Natural killer cell treated with Interleukin-12 subunit alpha and Interleukin-12 subunit beta and Interleukin-15 and Interleukin-18, amount 100 ng/mL, for 72 hours (primary cell): ENCODE data around the gene NBAS. TPM values are rescaled to one million over a fixed set of nuclear protein-coding genes. Genes with fewer than 3 reads are reported as not detected.
"Not testable (repeated sequence)": the region's sequence is repeated elsewhere in the genome, so short reads cannot be mapped to it uniquely, and the experiment has no call there.

Source experiments
- ATAC-seq, 2 donors: fragments of 150-1000 bp; cut with Tn5 transposase in 1 of 2; sonication (Bioruptor Pico), chemical (Tn5 transposase) in 1 of 2; 2 replicates each; pipeline ENCODE4 v1.10.0; 2021
- DNase-seq: peaks from one replicate; pipeline ENCODE4 v3.0.0; 2022; ENCODE audit warnings: low spot score
- H3K27ac Mint-ChIP-seq, 2 donors: 1 replicate in 1 of 2; 2 replicates in 1 of 2; pipeline ENCODE4 v1.8.0; 2022; ENCODE audit warnings: mixed read lengths in 2 of 2, mild to moderate bottlenecking in 1 of 2, moderate library complexity in 1 of 2
- H3K27me3 Mint-ChIP-seq, 2 donors: 1 replicate in 1 of 2; 2 replicates in 1 of 2; pipeline ENCODE4 v1.8.0; 2022; ENCODE audit warnings: mixed read lengths in 2 of 2
- H3K36me3 Mint-ChIP-seq: one replicate; pipeline ENCODE4 v1.8.0; 2022; ENCODE audit warnings: mixed read lengths
- H3K4me1 Mint-ChIP-seq, 2 donors: 1 replicate in 1 of 2; 2 replicates in 1 of 2; pipeline ENCODE4 v1.8.0; 2022; ENCODE audit warnings: low read depth in 2 of 2, mixed read lengths in 2 of 2, mild to moderate bottlenecking in 1 of 2
- H3K4me3 Mint-ChIP-seq: one replicate; pipeline ENCODE4 v1.8.0; 2022; ENCODE audit warnings: mixed read lengths
- H3K9me3 Mint-ChIP-seq: 2 replicates; pipeline ENCODE4 v1.8.0; 2022; ENCODE audit warnings: mixed read lengths
- total RNA-seq, 2 donors: library from RNA; stranded (reverse); gene quantifications; one replicate each; pipeline ENCODE4 v1.2.3, GENCODE V29; 2022

The NBAS gene
- total RNA-seq, 2 donors from 2014 or later: 39.0 to 49.5 TPM

DNA sequence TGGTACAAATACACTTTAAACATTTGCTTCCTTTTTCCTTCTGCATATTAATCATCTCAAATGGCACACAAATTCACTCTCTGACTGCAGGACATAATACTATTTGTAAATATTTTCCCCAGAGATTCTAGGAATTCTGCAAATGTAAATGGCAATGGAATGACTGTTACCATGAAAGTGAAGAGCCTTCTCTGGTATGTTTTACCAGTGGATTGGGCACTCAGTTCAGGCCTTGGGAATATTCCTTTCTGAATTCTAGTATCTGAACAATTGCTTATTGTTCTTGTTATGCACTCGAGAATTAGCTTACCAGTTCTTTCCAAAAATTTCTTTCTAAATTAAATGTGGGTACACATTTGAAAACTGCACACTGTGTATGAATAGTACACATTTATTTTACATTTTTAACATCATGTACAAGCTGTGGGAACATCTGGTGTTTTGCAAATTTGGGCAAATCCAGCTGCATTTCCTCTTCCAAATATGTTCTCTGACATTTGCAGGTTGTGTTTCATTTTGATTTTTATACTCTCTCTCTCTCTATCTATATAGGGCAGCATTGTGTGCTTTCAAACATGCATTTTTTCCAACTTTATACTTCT lies 289.1 kb downstream of the NBAS start:
- no peak for DNase-seq
- peaks cover 17% of the 10 kb centered on the region for H3K36me3 Mint-ChIP-seq
- no peak overlapping the region for H3K27ac Mint-ChIP-seq
- no peak overlapping the region for H3K4me3 Mint-ChIP-seq
- no peak for ATAC-seq
- no peaks in the 10 kb centered on the region for H3K9me3 Mint-ChIP-seq
- H3K27me3 Mint-ChIP-seq: no peaks in the 10 kb centered on the region
- peaks cover 0 to 5% of the 10 kb centered on the region in 2 donors for H3K4me1 Mint-ChIP-seq

DNA sequence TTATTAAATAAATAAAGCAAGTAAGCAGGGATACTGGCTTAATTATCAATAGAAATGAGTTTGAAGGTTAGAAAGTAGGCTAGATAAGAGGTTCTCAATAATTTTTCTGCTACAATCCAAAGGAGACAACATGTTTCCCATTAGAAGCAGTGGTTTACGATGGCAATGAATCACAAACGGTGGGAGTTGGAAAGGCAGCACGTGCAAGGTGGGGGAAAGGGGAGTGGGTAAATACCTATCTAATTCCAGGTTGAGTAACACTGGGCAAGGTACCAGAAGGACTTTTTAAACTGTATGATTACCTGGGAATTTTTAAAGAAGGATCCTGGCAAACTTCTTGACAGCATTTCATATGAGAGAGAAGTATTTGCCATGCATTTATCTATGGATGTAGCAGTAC lies 289.9 kb downstream of the NBAS start:
- H3K36me3 Mint-ChIP-seq: peaks cover 17% of the 10 kb centered on the region

DNA sequence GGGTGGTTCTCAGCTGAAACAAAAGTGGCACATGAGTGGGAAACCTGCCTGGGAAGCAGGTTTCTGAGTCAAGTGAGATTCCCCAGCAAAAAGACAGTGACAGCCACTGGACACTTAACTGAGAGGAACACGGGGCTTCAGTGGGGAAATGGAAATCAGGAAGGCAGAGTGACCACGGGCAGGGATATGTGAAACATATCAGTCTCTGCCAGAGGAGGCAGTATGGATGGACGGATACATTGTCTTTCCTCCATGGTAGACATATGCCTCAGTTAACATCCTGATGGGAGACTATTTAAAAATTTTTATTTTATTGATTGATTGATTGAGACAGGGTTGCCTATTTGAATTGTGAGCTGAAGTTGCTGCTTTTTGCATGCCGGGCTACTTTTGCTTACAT lies 292.1 kb downstream of the NBAS start:
- Mint-ChIP-seq H3K4me1 (peaks cover 7 to 8% of the 10 kb centered on the region in 2 donors), H3K27ac (no peak overlapping the region), H3K27me3 (no peaks in the 10 kb centered on the region), H3K9me3 (no peaks in the 10 kb centered on the region), H3K36me3 (peaks cover 14% of the 10 kb centered on the region), H3K4me3 (no peak overlapping the region)
- DNase-seq: no peak
- no peak for ATAC-seq

More for the DNA sequence above, 289.9 kb downstream of the NBAS start:
- Mint-ChIP-seq H3K27me3 (no peaks in the 10 kb centered on the region), H3K4me3 (no peak overlapping the region), H3K9me3 (no peaks in the 10 kb centered on the region), H3K4me1 (peaks cover under 1 to 5% of the 10 kb centered on the region in 2 donors), H3K27ac (no peak overlapping the region)
- ATAC-seq (no peak), DNase-seq (no peak)

DNA sequence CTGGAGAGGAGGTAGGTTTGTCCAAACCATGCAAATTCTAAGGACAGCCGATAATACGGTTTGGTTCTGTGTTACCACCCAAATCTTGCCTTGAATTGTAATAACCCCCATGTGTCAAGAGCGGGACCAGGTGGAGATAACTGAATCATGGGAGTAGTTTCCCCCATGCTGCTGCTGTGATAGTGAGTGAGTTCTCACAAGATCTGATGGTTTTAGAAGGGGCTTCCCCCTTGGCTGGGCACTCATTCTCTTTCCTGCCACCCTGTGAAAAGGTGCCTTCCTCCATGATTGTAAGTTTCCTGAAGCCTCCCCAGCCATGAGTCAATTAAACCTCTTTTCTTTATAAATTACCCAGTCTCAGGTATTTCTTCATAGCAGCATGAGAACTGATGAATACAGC lies 295.2 kb downstream of the NBAS start:
- no peak for DNase-seq
- Mint-ChIP-seq H3K27me3 (no peaks in the 10 kb centered on the region), H3K36me3 (peaks cover 6% of the 10 kb centered on the region), H3K9me3 (no peaks in the 10 kb centered on the region), H3K4me1 (peaks cover 7 to 8% of the 10 kb centered on the region in 2 donors), H3K27ac (no peak overlapping the region), H3K4me3 (no peak overlapping the region)
- no peak for ATAC-seq

DNA sequence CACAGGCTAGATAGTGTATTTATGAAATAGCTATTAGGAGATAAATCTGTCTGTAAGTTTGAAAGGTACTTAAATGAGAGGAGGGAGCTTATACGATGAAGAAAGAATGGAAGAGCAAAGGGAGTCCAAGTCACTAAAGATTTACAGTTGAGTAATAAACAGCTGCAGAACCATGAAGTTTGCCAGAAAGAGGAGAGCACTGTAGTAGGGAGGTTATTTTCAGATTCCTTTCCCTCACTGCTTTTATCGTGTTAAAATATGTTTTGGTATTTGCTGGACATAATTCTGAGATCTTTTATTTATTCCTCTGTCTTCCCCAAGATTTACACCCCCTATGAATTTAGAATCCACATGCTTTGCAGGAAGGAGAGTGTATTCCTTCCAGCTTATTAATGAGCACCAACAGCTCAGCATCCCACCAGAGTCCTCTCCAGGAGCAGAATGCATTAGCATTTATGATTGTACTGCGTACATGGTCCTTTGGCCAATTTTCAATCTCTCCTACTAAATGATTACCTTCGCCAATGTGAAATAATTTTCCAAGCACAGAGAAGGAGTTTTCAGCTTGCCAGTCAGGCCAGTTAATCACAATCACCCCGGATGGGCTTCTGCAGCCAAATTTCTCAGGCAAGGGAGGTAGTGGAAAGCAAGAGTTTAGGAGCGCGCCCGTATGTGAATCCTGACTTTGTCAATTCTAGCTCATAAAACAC lies 297.0 kb downstream of the NBAS start:
- Mint-ChIP-seq H3K27me3 (no peaks in the 10 kb centered on the region), H3K4me1 (peaks cover 7 to 8% of the 10 kb centered on the region in 2 donors), H3K9me3 (peaks cover 4% of the 10 kb centered on the region), H3K27ac (no peak overlapping the region), H3K4me3 (no peak overlapping the region), H3K36me3 (peaks cover 13% of the 10 kb centered on the region)
- DNase-seq (no peak), ATAC-seq (no peak)

DNA sequence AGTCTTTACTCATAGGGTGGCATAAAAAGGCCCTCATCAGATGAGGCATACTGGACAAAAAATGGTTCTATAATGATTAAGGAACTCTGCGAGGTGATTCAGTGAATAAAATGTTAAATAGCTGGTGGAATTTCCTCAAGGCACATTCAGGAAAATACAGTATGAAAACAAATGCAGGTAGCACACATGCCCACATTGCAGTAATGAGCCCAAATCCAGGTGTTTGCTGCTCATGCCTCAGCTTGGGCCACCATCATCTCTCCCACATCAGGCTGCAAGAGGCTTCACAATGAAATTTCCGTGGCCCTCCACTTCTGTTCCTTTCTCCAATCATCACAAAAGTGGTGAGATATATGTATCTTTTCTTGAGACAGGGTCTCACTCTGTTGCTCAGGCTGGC lies 298.3 kb downstream of the NBAS start:
- Mint-ChIP-seq H3K4me1 (peaks cover 7 to 8% of the 10 kb centered on the region in 2 donors), H3K9me3 (peaks cover 5% of the 10 kb centered on the region), H3K27me3 (no peaks in the 10 kb centered on the region), H3K36me3 (peaks cover 20% of the 10 kb centered on the region), H3K27ac (no peak overlapping the region), H3K4me3 (no peak overlapping the region)
- ATAC-seq (no peak), DNase-seq (no peak)

DNA sequence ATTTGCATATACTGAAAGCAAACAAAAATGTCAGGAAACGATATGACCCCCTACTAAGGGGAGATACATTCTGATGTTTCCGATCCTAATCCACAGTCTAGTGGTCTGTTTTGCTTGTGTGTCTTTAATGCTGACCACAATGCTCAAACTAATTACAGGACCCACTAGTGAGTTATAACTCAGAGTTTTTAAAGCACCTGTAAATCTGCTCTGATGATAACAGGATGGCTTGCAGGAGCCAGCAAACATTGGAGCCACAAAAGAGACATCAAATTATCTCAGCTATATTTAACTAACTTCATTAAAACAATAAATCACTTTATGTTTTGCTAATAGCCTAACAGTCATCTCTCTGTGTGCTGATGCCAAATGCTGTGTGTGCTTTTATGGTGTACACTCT lies 300.3 kb downstream of the NBAS start:
- peaks cover 5% of the 10 kb centered on the region for H3K9me3 Mint-ChIP-seq
- peaks cover 24% of the 10 kb centered on the region for H3K36me3 Mint-ChIP-seq
- H3K4me3 Mint-ChIP-seq: no peak overlapping the region
- ATAC-seq: no peak
- H3K27ac Mint-ChIP-seq: no peak overlapping the region
- peaks cover 3 to 6% of the 10 kb centered on the region in 2 donors for H3K4me1 Mint-ChIP-seq
- no peak for DNase-seq
- no peaks in the 10 kb centered on the region for H3K27me3 Mint-ChIP-seq

DNA sequence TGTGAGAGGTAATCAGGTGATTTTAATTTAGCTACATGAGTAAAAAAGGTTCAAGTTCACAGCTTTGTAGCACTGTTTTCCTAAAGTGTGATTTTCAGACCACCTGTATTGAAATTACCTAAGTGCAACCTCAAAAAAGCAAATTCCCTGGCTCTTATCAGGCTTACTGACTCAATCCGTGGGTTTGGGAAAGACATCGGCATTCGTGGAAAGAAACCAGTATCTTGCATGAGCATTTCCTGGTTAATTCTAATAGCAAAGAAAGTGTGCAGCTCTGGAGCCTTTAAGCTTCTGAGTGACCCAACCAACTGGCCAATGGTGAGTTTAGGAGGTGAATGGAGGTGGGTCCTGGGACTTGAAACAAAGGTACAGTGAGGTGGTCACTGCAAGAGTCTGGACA lies 300.9 kb downstream of the NBAS start:
- DNase-seq: no peak
- Mint-ChIP-seq H3K9me3 (peaks cover 5% of the 10 kb centered on the region), H3K4me3 (no peak overlapping the region), H3K4me1 (peaks cover 0 to 3% of the 10 kb centered on the region in 2 donors), H3K27ac (no peak overlapping the region), H3K27me3 (no peaks in the 10 kb centered on the region), H3K36me3 (peaks cover 24% of the 10 kb centered on the region)
- ATAC-seq: no peak

DNA sequence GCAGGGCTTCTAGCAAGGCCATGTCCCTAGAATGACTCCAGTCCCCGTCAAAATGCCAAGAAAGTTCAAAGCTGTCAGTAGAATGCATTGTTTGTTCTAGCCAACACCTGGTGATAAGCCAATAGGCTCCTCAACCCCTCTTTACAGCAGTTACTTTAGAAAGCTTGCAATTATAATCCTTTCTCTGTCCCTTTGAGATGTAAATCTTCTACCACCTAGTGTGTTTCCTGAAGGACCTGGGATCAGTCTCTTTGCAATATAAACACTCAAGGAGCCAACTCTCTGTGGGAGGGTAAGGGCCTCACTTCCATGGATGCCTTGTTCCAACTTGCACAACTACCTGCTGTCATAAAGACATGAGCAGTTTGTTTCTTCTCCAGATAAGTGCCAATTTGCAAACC lies 301.8 kb downstream of the NBAS start:
- peaks cover 5% of the 10 kb centered on the region for H3K9me3 Mint-ChIP-seq
- no peak overlapping the region for H3K27ac Mint-ChIP-seq
- peaks cover 24% of the 10 kb centered on the region for H3K36me3 Mint-ChIP-seq
- H3K4me3 Mint-ChIP-seq: no peak overlapping the region
- H3K27me3 Mint-ChIP-seq: no peaks in the 10 kb centered on the region
- DNase-seq (no peak), ATAC-seq (no peak)
- peaks cover 0 to 3% of the 10 kb centered on the region in 2 donors for H3K4me1 Mint-ChIP-seq

DNA sequence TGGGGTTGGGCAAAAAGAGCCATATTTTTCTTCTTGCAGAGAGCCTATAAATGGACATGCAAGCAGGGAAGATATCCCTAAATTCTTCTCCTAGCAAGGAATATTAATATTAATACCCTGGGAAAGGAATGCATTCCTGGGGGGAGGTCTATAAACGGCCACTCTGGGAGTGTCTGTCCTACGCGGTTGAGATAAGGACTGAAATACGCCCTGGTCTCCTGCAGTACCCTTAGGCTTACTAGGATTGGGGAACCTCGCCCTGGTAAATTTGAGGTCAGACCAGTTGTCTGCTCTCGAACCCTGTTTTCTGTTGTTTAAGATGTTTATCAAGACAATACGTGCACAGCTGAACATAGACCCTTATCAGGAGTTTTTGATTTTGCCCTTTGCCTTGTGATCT lies 302.7 kb downstream of the NBAS start:
- H3K4me3 Mint-ChIP-seq, H3K9me3 Mint-ChIP-seq, DNase-seq, ATAC-seq, H3K4me1 Mint-ChIP-seq, H3K27me3 Mint-ChIP-seq, H3K27ac Mint-ChIP-seq: not testable (repeated sequence)
- peaks cover 18% of the 10 kb centered on the region for H3K36me3 Mint-ChIP-seq

DNA sequence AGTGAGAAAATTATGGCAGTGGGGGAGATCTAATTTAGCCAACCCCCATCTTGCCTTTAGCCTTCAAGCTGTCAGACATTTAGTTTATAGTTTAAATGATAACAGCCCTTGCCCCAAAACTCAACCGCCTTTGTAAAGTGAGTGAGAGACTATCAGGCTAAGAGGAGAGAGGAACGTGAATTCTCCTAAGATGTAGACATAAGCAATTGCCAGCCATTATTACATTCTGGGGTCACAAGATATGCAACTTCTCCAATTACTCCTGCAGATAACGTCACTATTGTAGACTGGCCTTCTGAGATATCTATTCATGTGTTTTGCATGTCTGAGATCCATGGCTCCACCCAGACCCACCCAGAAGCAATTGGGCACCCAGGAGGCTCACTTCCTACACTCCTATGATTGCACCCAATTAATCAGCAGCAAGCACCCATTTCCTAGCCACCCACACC lies 307.3 kb downstream of the NBAS start:
- no peaks in the 10 kb centered on the region for H3K27me3 Mint-ChIP-seq
- DNase-seq (no peak), ATAC-seq (no peak)
- no peaks in the 10 kb centered on the region for H3K9me3 Mint-ChIP-seq
- no peak overlapping the region for H3K27ac Mint-ChIP-seq
- H3K4me1 Mint-ChIP-seq: peaks cover under 1 to 5% of the 10 kb centered on the region in 2 donors
- peaks cover 26% of the 10 kb centered on the region for H3K36me3 Mint-ChIP-seq
- no peak overlapping the region for H3K4me3 Mint-ChIP-seq

DNA sequence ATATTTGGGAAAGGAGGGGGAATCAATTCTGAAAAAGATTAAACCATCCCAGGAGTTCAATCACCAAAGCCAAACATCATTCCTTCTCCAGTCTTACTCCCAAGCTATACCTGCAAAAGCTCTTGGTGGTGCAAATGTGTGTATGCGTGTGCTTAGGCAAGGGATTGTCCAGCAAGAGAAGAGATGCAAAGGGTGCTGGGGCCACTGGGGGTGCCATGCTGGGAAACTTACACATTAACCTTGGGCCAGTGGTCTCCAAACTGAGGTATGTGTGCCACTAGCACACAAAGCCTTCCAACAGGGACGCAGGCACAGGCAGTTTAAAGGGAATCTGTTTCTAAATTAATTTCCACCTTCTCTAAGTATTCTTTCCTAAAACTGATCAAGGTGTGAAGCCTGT lies 307.9 kb downstream of the NBAS start:
- Mint-ChIP-seq H3K4me1 (peaks cover 5 to 6% of the 10 kb centered on the region in 2 donors), H3K4me3 (no peak overlapping the region), H3K27me3 (no peaks in the 10 kb centered on the region), H3K36me3 (peaks cover 22% of the 10 kb centered on the region), H3K27ac (no peak overlapping the region), H3K9me3 (no peaks in the 10 kb centered on the region)
- ATAC-seq (no peak), DNase-seq (no peak)

DNA sequence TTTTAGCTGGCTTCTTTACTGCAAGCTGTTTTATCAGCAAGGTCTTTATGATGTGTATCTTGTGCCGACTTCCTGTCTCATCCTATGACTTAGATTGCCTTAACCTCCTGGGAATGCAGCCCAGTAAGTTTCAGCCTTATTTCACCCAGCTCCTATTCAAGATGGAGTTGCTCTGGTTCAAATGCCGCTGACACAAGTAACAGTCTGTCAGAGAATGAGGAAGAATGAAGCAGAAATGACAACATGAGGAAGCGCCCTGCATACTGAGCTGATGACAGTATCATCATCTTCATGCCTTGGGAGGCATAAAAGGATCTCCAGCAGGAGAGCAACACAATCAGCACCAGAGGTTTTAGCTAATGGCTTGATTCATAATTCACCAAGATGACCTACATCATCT lies 309.4 kb downstream of the NBAS start:
- no peak for ATAC-seq
- Mint-ChIP-seq H3K27ac (no peak overlapping the region), H3K4me1 (peaks cover 14% of the 10 kb centered on the region in 2 donors), H3K27me3 (no peaks in the 10 kb centered on the region), H3K36me3 (peaks cover 19% of the 10 kb centered on the region), H3K4me3 (no peak overlapping the region), H3K9me3 (no peaks in the 10 kb centered on the region)
- DNase-seq: no peak

DNA sequence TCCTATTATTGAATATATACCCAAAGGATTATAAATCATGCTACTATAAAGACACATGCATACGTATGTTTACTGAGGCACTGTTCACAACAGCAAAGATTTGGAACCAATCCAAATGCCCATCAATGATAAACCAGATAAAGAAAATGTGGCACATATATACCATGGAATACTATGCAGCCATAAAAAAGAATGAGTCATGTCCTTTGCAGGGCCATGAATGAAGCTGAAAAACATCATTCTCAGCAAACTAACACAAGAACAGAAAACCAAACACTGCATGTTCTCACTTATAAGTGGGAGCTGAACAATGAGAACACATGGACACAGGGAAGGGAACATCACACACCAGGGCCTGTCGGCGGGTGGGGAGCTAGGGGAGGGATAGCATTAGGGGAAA lies 310.2 kb downstream of the NBAS start:
- H3K4me3 Mint-ChIP-seq, H3K27ac Mint-ChIP-seq, DNase-seq, H3K27me3 Mint-ChIP-seq, H3K9me3 Mint-ChIP-seq, ATAC-seq: not testable (repeated sequence)
- H3K36me3 Mint-ChIP-seq: peaks cover 23% of the 10 kb centered on the region
- H3K4me1 Mint-ChIP-seq: peaks cover 18 to 19% of the 10 kb centered on the region in 2 donors
